ENCODE data around the gene SYT10.
"Not testable (repeated sequence)": the region's sequence is repeated elsewhere in the genome, so short reads cannot be mapped to it uniquely, and the experiment has no call there.

Gene SYT10

GRCh38 chr12:33331961-33332398 is 107.6 kb downstream of the SYT10 start:
- DNase-seq = not testable (repeated sequence)

- DNase-seq = no peak
These were observed 108.7 kb downstream of the SYT10 start for GRCh38 chr12:33330940-33331339.

All from retina (tissue), 1 donor.